ENCODE data around the gene NRXN2. TPM values are rescaled to one million over a fixed set of nuclear protein-coding genes. Genes with fewer than 3 reads are reported as not detected.

Gene NRXN2
- total and polyA plus RNA-seq, 10 of the 15 experiments (the other 5 are each of a cell fraction or from before 2014, with no cell fraction given), result 0.03 to 1.4 (median 0.23) TPM

DNA sequence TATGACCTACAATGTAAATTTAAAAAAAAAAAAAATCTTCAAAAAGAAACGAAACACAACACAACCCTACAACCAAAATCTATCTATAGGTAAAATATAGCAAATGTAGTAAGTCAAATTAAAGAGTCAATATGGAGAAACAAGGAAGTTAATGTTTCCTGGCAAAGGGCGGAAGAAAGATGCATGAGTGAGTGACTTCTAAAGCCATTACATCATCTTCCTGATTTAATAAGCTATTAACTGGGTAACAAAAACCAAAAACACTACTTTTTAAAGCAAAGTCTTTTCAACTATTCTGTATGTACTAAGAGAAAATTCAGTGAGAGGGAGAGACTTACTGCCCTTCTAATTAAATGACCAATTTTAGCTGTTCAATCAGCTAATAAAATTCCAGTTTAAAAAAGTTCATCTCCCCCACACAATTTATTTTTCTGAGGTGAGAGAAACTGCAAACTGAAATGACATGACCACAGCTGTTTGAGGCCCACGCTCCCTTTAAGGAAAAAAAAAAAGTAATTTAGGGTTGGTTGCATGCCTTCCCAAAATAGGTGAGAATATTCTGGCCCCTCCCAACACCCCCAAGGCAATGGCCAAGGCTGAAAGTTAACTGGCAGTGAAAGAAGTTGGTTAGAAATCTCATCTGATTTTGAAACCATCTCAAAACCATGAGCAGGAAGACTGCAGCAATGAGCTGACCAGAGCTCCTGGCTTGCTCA, 49.5 kb upstream of the NRXN2 start:
- Histone ChIP-seq H3K27ac (ENCODE audit: control insufficient read depth, insufficient read depth) (peak overlapping the region; percentile 63), H3K9ac (ENCODE audit: control insufficient read depth, insufficient read depth, low read length) (no peak overlapping the region), H3K36me3 (ENCODE audit: control insufficient read depth in 2 of 2, insufficient read depth in 2 of 2, low read length in 1 of 2) (peaks cover 34 to 77% of the 10 kb centered on the region in 2 experiments), H3K4me1 (ENCODE audit: control insufficient read depth, insufficient read depth, low read length) (peaks cover 36% of the 10 kb centered on the region), H3K4me2 (ENCODE audit: control insufficient read depth, insufficient read depth) (peak overlapping the region; percentile 80), H3K27me3 (replicated peaks in 1 of 2; ENCODE audit: control insufficient read depth in 2 of 2, insufficient read depth in 2 of 2, low read length in 1 of 2) (no peaks in the 10 kb centered on the region), H4K20me1 (ENCODE audit: control insufficient read depth, insufficient read depth) (peaks cover 28% of the 10 kb centered on the region), H2AFZ (ENCODE audit: control insufficient read depth, low read depth, low read length) (no peak overlapping the region), H3K4me3 (peak overlapping the region; percentile 34; the same call in 1 of the 2 replicates), H3K9me3 (replicated peaks; ENCODE audit: control insufficient read depth, insufficient read depth, low read length) (no peaks in the 10 kb centered on the region; the same call in 2 of the 3 replicates), H3K79me2 (ENCODE audit: control insufficient read depth, insufficient read depth, low read length) (peaks cover 66% of the 10 kb centered on the region)
- ChIA-PET CTCF (interaction anchor here (0.7 to 2.7 kb wide), 16 partner anchors 9 to 455 kb away, joined by 3 to 15 read pairs (median 3); partner anchors contain the start of genes CDC42BPG, PRDX5, RASGRP2 and TRMT112), SMC1A (ENCODE audit: uncharacterized antibody, unreplicated experiment) (interaction anchor here (0.8 to 2.6 kb wide), 12 partner anchors 9 to 121 kb away, joined by 3 to 18 read pairs (median 4); partner anchors contain the start of genes CDC42BPG, MEN1 and RASGRP2), POLR2A (interaction anchor here (0.7 to 2.8 kb wide), 16 partner anchors 9 to 101 kb away, joined by 3 to 12 read pairs (median 3); partner anchors contain the start of genes PYGM and RASGRP2), RAD21 (ENCODE audit: unreplicated experiment) (interaction anchor here (0.9 to 2.2 kb wide), 10 partner anchors 9 to 122 kb away, joined by 3 to 9 read pairs (median 4); partner anchors contain the start of gene RASGRP2)
- DNase-seq (ENCODE audit: low read depth, low spot score) (peak; percentile 51), FAIRE-seq (no peak), ATAC-seq (peak; percentile 60)
- in situ Hi-C loops (cut with MboI), result no loop called here
- intact Hi-C loops (cut with micrococcal nuclease; ENCODE audit: unreplicated experiment), result loop anchor here (2.0 to 10.0 kb wide), 2 partner anchors 28 to 342 kb away; partner anchors contain the start of genes RASGRP2, TM7SF2 and ZNHIT2
- 5% methylated on average over 3 of the region's 3 CpGs for whole genome bisulfite sequencing (ENCODE audit: insufficient coverage, insufficient replicate concordance, low lambda C conversion rate, missing lambda C conversion rate)
- no TSS peak for BruUV-seq (replicated peaks)
- no peak for TF ChIP-seq POLR2AphosphoS2 (IDR thresholded peaks at IDR 0.05; ENCODE audit: low read depth, low read length)
- TF ChIP-seq KAT2A (conservative IDR thresholded peaks at IDR 0.05; ENCODE audit: control insufficient read depth, low read depth, low read length), result no peak
- no peak for TF ChIP-seq SIX5 (IDR thresholded peaks at IDR 0.05; ENCODE audit: low read depth, low read length, severe bottlenecking)
- TF ChIP-seq, protein P1, sequence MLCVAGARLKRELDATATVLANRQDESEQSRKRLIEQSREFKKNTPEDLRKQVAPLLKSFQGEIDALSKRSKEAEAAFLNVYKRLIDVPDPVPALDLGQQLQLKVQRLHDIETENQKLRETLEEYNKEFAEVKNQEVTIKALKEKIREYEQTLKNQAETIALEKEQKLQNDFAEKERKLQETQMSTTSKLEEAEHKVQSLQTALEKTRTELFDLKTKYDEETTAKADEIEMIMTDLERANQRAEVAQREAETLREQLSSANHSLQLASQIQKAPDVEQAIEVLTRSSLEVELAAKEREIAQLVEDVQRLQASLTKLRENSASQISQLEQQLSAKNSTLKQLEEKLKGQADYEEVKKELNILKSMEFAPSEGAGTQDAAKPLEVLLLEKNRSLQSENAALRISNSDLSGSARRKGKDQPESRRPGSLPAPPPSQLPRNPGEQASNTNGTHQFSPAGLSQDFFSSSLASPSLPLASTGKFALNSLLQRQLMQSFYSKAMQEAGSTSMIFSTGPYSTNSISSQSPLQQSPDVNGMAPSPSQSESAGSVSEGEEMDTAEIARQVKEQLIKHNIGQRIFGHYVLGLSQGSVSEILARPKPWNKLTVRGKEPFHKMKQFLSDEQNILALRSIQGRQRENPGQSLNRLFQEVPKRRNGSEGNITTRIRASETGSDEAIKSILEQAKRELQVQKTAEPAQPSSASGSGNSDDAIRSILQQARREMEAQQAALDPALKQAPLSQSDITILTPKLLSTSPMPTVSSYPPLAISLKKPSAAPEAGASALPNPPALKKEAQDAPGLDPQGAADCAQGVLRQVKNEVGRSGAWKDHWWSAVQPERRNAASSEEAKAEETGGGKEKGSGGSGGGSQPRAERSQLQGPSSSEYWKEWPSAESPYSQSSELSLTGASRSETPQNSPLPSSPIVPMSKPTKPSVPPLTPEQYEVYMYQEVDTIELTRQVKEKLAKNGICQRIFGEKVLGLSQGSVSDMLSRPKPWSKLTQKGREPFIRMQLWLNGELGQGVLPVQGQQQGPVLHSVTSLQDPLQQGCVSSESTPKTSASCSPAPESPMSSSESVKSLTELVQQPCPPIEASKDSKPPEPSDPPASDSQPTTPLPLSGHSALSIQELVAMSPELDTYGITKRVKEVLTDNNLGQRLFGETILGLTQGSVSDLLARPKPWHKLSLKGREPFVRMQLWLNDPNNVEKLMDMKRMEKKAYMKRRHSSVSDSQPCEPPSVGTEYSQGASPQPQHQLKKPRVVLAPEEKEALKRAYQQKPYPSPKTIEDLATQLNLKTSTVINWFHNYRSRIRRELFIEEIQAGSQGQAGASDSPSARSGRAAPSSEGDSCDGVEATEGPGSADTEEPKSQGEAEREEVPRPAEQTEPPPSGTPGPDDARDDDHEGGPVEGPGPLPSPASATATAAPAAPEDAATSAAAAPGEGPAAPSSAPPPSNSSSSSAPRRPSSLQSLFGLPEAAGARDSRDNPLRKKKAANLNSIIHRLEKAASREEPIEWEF (IDR thresholded peaks at IDR 0.05; ENCODE audit: insufficient replicate concordance, low read depth, low read length), result no peak
- TF ChIP-seq, protein P2, sequence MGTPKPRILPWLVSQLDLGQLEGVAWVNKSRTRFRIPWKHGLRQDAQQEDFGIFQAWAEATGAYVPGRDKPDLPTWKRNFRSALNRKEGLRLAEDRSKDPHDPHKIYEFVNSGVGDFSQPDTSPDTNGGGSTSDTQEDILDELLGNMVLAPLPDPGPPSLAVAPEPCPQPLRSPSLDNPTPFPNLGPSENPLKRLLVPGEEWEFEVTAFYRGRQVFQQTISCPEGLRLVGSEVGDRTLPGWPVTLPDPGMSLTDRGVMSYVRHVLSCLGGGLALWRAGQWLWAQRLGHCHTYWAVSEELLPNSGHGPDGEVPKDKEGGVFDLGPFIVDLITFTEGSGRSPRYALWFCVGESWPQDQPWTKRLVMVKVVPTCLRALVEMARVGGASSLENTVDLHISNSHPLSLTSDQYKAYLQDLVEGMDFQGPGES (IDR thresholded peaks at IDR 0.05), result no peak
- TF ChIP-seq, protein P3, sequence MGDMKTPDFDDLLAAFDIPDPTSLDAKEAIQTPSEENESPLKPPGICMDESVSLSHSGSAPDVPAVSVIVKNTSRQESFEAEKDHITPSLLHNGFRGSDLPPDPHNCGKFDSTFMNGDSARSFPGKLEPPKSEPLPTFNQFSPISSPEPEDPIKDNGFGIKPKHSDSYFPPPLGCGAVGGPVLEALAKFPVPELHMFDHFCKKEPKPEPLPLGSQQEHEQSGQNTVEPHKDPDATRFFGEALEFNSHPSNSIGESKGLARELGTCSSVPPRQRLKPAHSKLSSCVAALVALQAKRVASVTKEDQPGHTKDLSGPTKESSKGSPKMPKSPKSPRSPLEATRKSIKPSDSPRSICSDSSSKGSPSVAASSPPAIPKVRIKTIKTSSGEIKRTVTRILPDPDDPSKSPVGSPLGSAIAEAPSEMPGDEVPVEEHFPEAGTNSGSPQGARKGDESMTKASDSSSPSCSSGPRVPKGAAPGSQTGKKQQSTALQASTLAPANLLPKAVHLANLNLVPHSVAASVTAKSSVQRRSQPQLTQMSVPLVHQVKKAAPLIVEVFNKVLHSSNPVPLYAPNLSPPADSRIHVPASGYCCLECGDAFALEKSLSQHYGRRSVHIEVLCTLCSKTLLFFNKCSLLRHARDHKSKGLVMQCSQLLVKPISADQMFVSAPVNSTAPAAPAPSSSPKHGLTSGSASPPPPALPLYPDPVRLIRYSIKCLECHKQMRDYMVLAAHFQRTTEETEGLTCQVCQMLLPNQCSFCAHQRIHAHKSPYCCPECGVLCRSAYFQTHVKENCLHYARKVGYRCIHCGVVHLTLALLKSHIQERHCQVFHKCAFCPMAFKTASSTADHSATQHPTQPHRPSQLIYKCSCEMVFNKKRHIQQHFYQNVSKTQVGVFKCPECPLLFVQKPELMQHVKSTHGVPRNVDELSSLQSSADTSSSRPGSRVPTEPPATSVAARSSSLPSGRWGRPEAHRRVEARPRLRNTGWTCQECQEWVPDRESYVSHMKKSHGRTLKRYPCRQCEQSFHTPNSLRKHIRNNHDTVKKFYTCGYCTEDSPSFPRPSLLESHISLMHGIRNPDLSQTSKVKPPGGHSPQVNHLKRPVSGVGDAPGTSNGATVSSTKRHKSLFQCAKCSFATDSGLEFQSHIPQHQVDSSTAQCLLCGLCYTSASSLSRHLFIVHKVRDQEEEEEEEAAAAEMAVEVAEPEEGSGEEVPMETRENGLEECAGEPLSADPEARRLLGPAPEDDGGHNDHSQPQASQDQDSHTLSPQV (IDR thresholded peaks at IDR 0.05), result no peak
- TF ChIP-seq BRCA1 (IDR thresholded peaks at IDR 0.05; ENCODE audit: low read depth, low read length), result no peak
- TF ChIP-seq PAX8 (IDR thresholded peaks at IDR 0.05), result no peak
- no peak; a peak in 1 of 4 replicates for TF ChIP-seq ETV6 (conservative IDR thresholded peaks at IDR 0.05 in 1 of 2, IDR thresholded peaks at IDR 0.05 in 1 of 2; ENCODE audit: borderline replicate concordance in 1 of 2, low read depth in 1 of 2)
- TF ChIP-seq ATF7 (IDR thresholded peaks at IDR 0.05; ENCODE audit: low read depth), result peak; percentile 97
- peak; percentile 29; the same call in 1 of the 2 replicates for TF ChIP-seq MTA2 (IDR thresholded peaks at IDR 0.05; ENCODE audit: low read depth)
